Upper lobe of right lung (tissue), 1 donor: ENCODE results near the gene LBH. TPM values are rescaled to one million over a fixed set of nuclear protein-coding genes. Genes with fewer than 3 reads are reported as not detected.
A peak's percentile ranks its signal among the peaks of the same experiment; 100 is the strongest.

ENCODE experiments used
- ATAC-seq: fragments of 200-7000 bp; cut with Tn5 transposase; one replicate; pipeline ENCODE4 v1.9.1; 2020; ENCODE audit warnings: mild to moderate bottlenecking, moderate library complexity
- DNase-seq: peaks from one replicate; pipeline ENCODE4 v3.0.0-alpha.2; 2020
- H3K27ac ChIP-seq: fragments of 200-600 bp; one replicate; pipeline ENCODE4 v1.8.0; 2022
- H3K27me3 ChIP-seq: fragments of 200-600 bp; one replicate; pipeline ENCODE4 v1.8.0; 2022; ENCODE audit warnings: mild to moderate bottlenecking
- H3K36me3 ChIP-seq: fragments of 200-600 bp; one replicate; pipeline ENCODE4 v1.8.0; 2022
- H3K4me1 ChIP-seq: fragments of 200-600 bp; one replicate; pipeline ENCODE4 v1.8.0; 2022
- H3K4me3 ChIP-seq: fragments of 200-600 bp; one replicate; pipeline ENCODE4 v1.8.0; 2022; ENCODE audit warnings: mild to moderate bottlenecking
- H3K9me3 ChIP-seq: fragments of 200-600 bp; one replicate; pipeline ENCODE4 v1.8.0; 2022
- CTCF ChIP-seq: fragments of 200-600 bp; IDR thresholded peaks from one replicate; pipeline ENCODE4 v1.8.0; 2022; ENCODE audit warnings: antibody characterized with exemption
- intact Hi-C: fragments of 100-400 bp; cut with DNase I; formaldehyde crosslinking; loops from one replicate; pipeline ENCODE4 v1.11.0; 2022
- total RNA-seq: library from RNA; stranded (reverse); fragmentation: NEBNext Ultra II Directional; extraction: Animal tissue kit (Norgen Biotek cat#: 25700); gene quantifications from one replicate; pipeline ENCODE4 v1.2.1, GENCODE V29; 2021
- donor health status: DM: no; HTN: yes; CAD: no; lungs with severe emphysema.

LBH gene
- total RNA-seq, 1 donor from 2014 or later = 272 TPM

GRCh38 chr2:30235859-30236535, 4.7 kb downstream of the LBH start:
- H3K9me3 ChIP-seq = no peaks in the 10 kb centered on the region
- no peak for DNase-seq
- peak overlapping the region; percentile 87 for H3K27ac ChIP-seq
- intact Hi-C loops = loop anchor here (10.0 kb wide), 1 partner anchor 129 kb away; no protein-coding TSS in a partner anchor
- ATAC-seq = no peak
- no peaks in the 10 kb centered on the region for H3K27me3 ChIP-seq
- peak overlapping the region; percentile 73 for H3K4me3 ChIP-seq
- TF ChIP-seq CTCF = no peak
- peaks cover 45% of the 10 kb centered on the region for H3K4me1 ChIP-seq
- H3K36me3 ChIP-seq = peaks cover 42% of the 10 kb centered on the region

GRCh38 chr2:30236591-30237238, 5.4 kb downstream of the LBH start:
- Histone ChIP-seq H3K4me1 (peaks cover 52% of the 10 kb centered on the region), H3K9me3 (no peaks in the 10 kb centered on the region), H3K4me3 (peak overlapping the region; percentile 73), H3K27me3 (no peaks in the 10 kb centered on the region), H3K36me3 (peaks cover 43% of the 10 kb centered on the region), H3K27ac (peak overlapping the region; percentile 87)
- intact Hi-C loops = loop anchor here (10.0 kb wide), 1 partner anchor 128 kb away; no protein-coding TSS in a partner anchor
- TF ChIP-seq CTCF = no peak
- ATAC-seq (no peak), DNase-seq (no peak)

- Histone ChIP-seq H3K27me3 (no peaks in the 10 kb centered on the region), H3K9me3 (no peaks in the 10 kb centered on the region), H3K36me3 (peaks cover 50% of the 10 kb centered on the region), H3K27ac (peak overlapping the region; percentile 65), H3K4me3 (peak overlapping the region; percentile 73), H3K4me1 (peaks cover 52% of the 10 kb centered on the region)
- DNase-seq = no peak
- no peak for ATAC-seq
- no peak for TF ChIP-seq CTCF
- intact Hi-C loops = loop anchor here (10.0 kb wide), 1 partner anchor 127 kb away; no protein-coding TSS in a partner anchor
These were observed 6.1 kb downstream of the LBH start for GRCh38 chr2:30237239-30237965.

GRCh38 chr2:30237966-30238800, 6.8 kb downstream of the LBH start:
- Histone ChIP-seq H3K36me3 (peaks cover 51% of the 10 kb centered on the region), H3K4me1 (peaks cover 52% of the 10 kb centered on the region), H3K27me3 (no peaks in the 10 kb centered on the region), H3K4me3 (peak overlapping the region; percentile 73), H3K27ac (peak overlapping the region; percentile 65), H3K9me3 (no peaks in the 10 kb centered on the region)
- intact Hi-C loops = loop anchor here (10.0 kb wide), 1 partner anchor 127 kb away; no protein-coding TSS in a partner anchor
- ATAC-seq = no peak
- TF ChIP-seq CTCF = no peak
- DNase-seq = no peak
